Astrocyte (in vitro differentiated cells and primary cell): Measurements from ENCODE around the gene RASL12. TPM values are rescaled to one million over a fixed set of nuclear protein-coding genes. Genes with fewer than 3 reads are reported as not detected.

Experiments
- DNase-seq: peaks from one replicate; pipeline ENCODE4 v3.0.0-alpha.2; 2010; ENCODE audit warnings: low read depth
- FAIRE-seq: peaks from 2 replicates; lab custom pipeline; 2011; peaks lifted over from hg19 to GRCh38; lab: Jason Lieb, UNC
- H2AFZ ChIP-seq: 2 replicates; pipeline ENCODE4 v1.6.0; 2012; ENCODE audit warnings: low read depth, low read length, inconsistent platforms
- H3K27ac ChIP-seq: 2 replicates; pipeline ENCODE4 v1.5.1; 2011; ENCODE audit warnings: low read depth, low read length, inconsistent platforms
- H3K27me3 ChIP-seq: 2 replicates; pipeline ENCODE4 v1.6.0; 2011; ENCODE audit warnings: low read length, inconsistent platforms; ENCODE audit not compliant: insufficient read depth
- H3K36me3 ChIP-seq: 2 replicates; pipeline ENCODE4 v1.5.1; 2011; ENCODE audit warnings: low read length, inconsistent platforms; ENCODE audit not compliant: insufficient read depth
- H3K4me1 ChIP-seq: 2 replicates; pipeline ENCODE4 v1.5.1; 2011; ENCODE audit warnings: low read length, inconsistent platforms; ENCODE audit not compliant: insufficient read depth
- H3K4me2 ChIP-seq: 2 replicates; pipeline ENCODE4 v1.6.0; 2012; ENCODE audit warnings: low read length, inconsistent platforms
- H3K4me3 ChIP-seq: 2 replicates; pipeline ENCODE4 v1.5.1; 2011; ENCODE audit warnings: low read depth, mild to moderate bottlenecking, low read length, inconsistent platforms; ENCODE audit not compliant: insufficient read depth
- H3K79me2 ChIP-seq: 2 replicates; pipeline ENCODE4 v1.6.0; 2012; ENCODE audit warnings: mild to moderate bottlenecking, low read length, inconsistent platforms; ENCODE audit not compliant: insufficient read depth
- H3K9ac ChIP-seq: 2 replicates; pipeline ENCODE4 v1.6.0; 2012; ENCODE audit warnings: mild to moderate bottlenecking, low read length, inconsistent platforms
- H3K9me3 ChIP-seq: 2 replicates; pipeline ENCODE4 v1.5.1; 2012; ENCODE audit warnings: low read depth, mild to moderate bottlenecking, low read length, inconsistent platforms; ENCODE audit not compliant: insufficient read depth
- H4K20me1 ChIP-seq: 2 replicates; pipeline ENCODE4 v1.6.0; 2012; ENCODE audit warnings: low read length, inconsistent platforms; ENCODE audit not compliant: insufficient read depth
- H3K27ac Mint-ChIP-seq: one replicate; pipeline ENCODE4 v1.8.0; 2021; ENCODE audit warnings: mild to moderate bottlenecking, mixed read lengths; ENCODE audit not compliant: unreplicated experiment
- H3K27me3 Mint-ChIP-seq: one replicate; pipeline ENCODE4 v1.8.0; 2021; ENCODE audit warnings: low read depth, mixed read lengths; ENCODE audit not compliant: unreplicated experiment
- H3K36me3 Mint-ChIP-seq: one replicate; pipeline ENCODE4 v1.8.0; 2021; ENCODE audit warnings: low read depth, mixed read lengths; ENCODE audit not compliant: unreplicated experiment
- H3K4me1 Mint-ChIP-seq: one replicate; pipeline ENCODE4 v1.8.0; 2021; ENCODE audit warnings: low read depth, mixed read lengths; ENCODE audit not compliant: unreplicated experiment
- H3K4me3 Mint-ChIP-seq: one replicate; pipeline ENCODE4 v1.8.0; 2021; ENCODE audit warnings: mild to moderate bottlenecking, moderate library complexity, mixed read lengths; ENCODE audit not compliant: unreplicated experiment
- H3K9me3 Mint-ChIP-seq: one replicate; pipeline ENCODE4 v1.8.0; 2021; ENCODE audit warnings: mild to moderate bottlenecking, mixed read lengths; ENCODE audit not compliant: unreplicated experiment
- EZH2 ChIP-seq: IDR thresholded peaks from 2 replicates; pipeline ENCODE4 v1.6.1; 2012; ENCODE audit warnings: mild to moderate bottlenecking, low read length, inconsistent platforms; ENCODE audit not compliant: insufficient read depth
- total RNA-seq: library from RNA; stranded (reverse); gene quantifications from 2 replicates; pipeline ENCODE4 v1.2.1, GENCODE V29; 2021
- TF ChIP-seq, protein P1 (sequence below): IDR thresholded peaks from 2 replicates; pipeline ENCODE4 v1.5.1; 2011; ENCODE audit warnings: low read depth, mild to moderate bottlenecking, inconsistent platforms, low read length, moderate library complexity; ENCODE audit not compliant: insufficient read depth

Gene RASL12
- total RNA-seq, 1 donor from 2014 or later, result 0.32 TPM

- DNase-seq, result no peak
- H4K20me1 ChIP-seq, result peaks cover 8% of the 10 kb centered on the region
- H3K79me2 ChIP-seq, result peaks cover 20% of the 10 kb centered on the region
- no peak overlapping the region for H3K4me3 ChIP-seq
- no peak overlapping the region for H3K9ac ChIP-seq
- no peaks in the 10 kb centered on the region for H3K9me3 ChIP-seq
- TF ChIP-seq, protein P1, sequence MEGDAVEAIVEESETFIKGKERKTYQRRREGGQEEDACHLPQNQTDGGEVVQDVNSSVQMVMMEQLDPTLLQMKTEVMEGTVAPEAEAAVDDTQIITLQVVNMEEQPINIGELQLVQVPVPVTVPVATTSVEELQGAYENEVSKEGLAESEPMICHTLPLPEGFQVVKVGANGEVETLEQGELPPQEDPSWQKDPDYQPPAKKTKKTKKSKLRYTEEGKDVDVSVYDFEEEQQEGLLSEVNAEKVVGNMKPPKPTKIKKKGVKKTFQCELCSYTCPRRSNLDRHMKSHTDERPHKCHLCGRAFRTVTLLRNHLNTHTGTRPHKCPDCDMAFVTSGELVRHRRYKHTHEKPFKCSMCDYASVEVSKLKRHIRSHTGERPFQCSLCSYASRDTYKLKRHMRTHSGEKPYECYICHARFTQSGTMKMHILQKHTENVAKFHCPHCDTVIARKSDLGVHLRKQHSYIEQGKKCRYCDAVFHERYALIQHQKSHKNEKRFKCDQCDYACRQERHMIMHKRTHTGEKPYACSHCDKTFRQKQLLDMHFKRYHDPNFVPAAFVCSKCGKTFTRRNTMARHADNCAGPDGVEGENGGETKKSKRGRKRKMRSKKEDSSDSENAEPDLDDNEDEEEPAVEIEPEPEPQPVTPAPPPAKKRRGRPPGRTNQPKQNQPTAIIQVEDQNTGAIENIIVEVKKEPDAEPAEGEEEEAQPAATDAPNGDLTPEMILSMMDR, result no peak
- no peak for TF ChIP-seq EZH2
- H3K36me3 Mint-ChIP-seq, result no peaks in the 10 kb centered on the region
- no peak overlapping the region for H2AFZ ChIP-seq
- H3K27ac ChIP-seq, result no peak overlapping the region
- FAIRE-seq, result no peak
- peaks cover 5% of the 10 kb centered on the region for H3K27me3 Mint-ChIP-seq
- no peaks in the 10 kb centered on the region for H3K9me3 Mint-ChIP-seq
- H3K4me3 Mint-ChIP-seq, result peak overlapping the region; percentile 91
- H3K4me1 Mint-ChIP-seq, result peaks cover 7% of the 10 kb centered on the region
- H3K36me3 ChIP-seq, result peaks cover 16% of the 10 kb centered on the region
- no peak overlapping the region for H3K27ac Mint-ChIP-seq
- H3K4me1 ChIP-seq, result no peaks in the 10 kb centered on the region
- peak overlapping the region; percentile 96 for H3K4me2 ChIP-seq
- peaks cover 3% of the 10 kb centered on the region for H3K27me3 ChIP-seq
These were observed 40.2 kb downstream of the RASL12 start for GRCh38 chr15:65027593-65027992.

DNA sequence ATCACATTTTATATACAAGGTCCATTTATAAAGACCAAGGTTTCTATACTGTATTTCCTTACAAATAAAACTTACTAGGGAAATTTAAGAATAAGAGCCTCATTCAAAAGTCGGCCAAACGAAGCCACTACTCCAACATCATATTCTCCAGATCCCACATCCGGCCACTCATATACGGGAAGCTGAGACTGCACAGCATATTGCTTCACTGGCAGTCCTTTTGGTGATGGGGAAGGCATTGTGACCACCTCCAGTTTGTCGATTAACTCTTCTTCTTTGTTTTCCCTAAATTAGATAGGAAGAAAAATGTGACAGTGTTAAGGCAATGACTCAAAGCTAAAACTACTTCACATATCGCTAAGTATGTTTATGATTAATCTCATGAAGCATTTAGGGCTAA is 41.0 kb downstream of the RASL12 start:
- no peak overlapping the region for H3K4me3 Mint-ChIP-seq
- no peak overlapping the region for H3K27ac Mint-ChIP-seq
- peaks cover 3% of the 10 kb centered on the region for H3K27me3 ChIP-seq
- H3K9me3 Mint-ChIP-seq, result no peaks in the 10 kb centered on the region
- no peaks in the 10 kb centered on the region for H3K36me3 Mint-ChIP-seq
- no peak overlapping the region for H3K27ac ChIP-seq
- no peaks in the 10 kb centered on the region for H3K4me1 ChIP-seq
- H3K36me3 ChIP-seq, result peaks cover 16% of the 10 kb centered on the region
- no peak overlapping the region for H3K4me3 ChIP-seq
- H3K9ac ChIP-seq, result no peak overlapping the region
- DNase-seq (no peak), FAIRE-seq (no peak)
- no peaks in the 10 kb centered on the region for H3K9me3 ChIP-seq
- H3K79me2 ChIP-seq, result peaks cover 20% of the 10 kb centered on the region
- peaks cover 8% of the 10 kb centered on the region for H4K20me1 ChIP-seq
- peaks cover 4% of the 10 kb centered on the region for H3K27me3 Mint-ChIP-seq
- TF ChIP-seq, protein P1, result no peak
- TF ChIP-seq EZH2, result no peak
- peaks cover 7% of the 10 kb centered on the region for H3K4me1 Mint-ChIP-seq
- H2AFZ ChIP-seq, result no peak overlapping the region
- no peak overlapping the region for H3K4me2 ChIP-seq

DNA sequence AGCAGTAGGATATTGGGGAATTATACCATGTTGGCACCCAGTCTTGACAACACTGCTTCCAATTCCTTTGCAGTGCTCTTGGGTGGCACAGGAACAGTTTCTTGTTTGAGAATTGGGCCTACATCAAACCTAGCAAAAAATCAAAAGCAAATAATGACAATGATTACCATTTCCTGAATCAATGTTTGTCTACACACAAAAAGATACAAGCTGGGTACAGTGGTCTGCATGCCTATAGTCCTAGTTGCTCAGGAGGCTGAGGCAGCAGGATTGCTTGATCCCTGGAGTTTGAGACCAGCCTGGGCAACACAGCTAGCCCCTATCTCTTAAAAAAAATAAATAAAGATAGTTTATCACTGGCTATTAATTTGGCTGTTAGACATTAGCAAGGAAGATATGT is 46.3 kb downstream of the RASL12 start:
- H4K20me1 ChIP-seq, result no peaks in the 10 kb centered on the region
- no peaks in the 10 kb centered on the region for H3K4me1 ChIP-seq
- H3K9me3 Mint-ChIP-seq, result no peaks in the 10 kb centered on the region
- H3K79me2 ChIP-seq, result no peaks in the 10 kb centered on the region
- peaks cover 1% of the 10 kb centered on the region for H3K4me1 Mint-ChIP-seq
- H3K27me3 ChIP-seq, result no peaks in the 10 kb centered on the region
- no peak overlapping the region for H3K4me3 Mint-ChIP-seq
- peaks cover 21% of the 10 kb centered on the region for H3K36me3 ChIP-seq
- H3K9ac ChIP-seq, result no peak overlapping the region
- H3K27ac Mint-ChIP-seq, result no peak overlapping the region
- no peak overlapping the region for H3K27ac ChIP-seq
- DNase-seq, result no peak
- H3K27me3 Mint-ChIP-seq, result no peaks in the 10 kb centered on the region
- H2AFZ ChIP-seq, result no peak overlapping the region
- H3K9me3 ChIP-seq, result no peaks in the 10 kb centered on the region
- H3K4me3 ChIP-seq, result no peak overlapping the region
- peaks cover 7% of the 10 kb centered on the region for H3K36me3 Mint-ChIP-seq
- TF ChIP-seq EZH2, result no peak
- TF ChIP-seq, protein P1, result no peak
- FAIRE-seq, result no peak
- no peak overlapping the region for H3K4me2 ChIP-seq
